Vagina (tissue), 2 donors: ENCODE data around the gene GRID2IP.
"Not testable (repeated sequence)": the region's sequence is repeated elsewhere in the genome, so short reads cannot be mapped to it uniquely, and the experiment has no call there.

ENCODE experiments used
- CTCF ChIP-seq, 3 experiments: fragments of 450-650 bp in 2 of 3; fragments of 200-600 bp in 1 of 3; sonication (generic) in 1 of 3; IDR thresholded peaks; one replicate each; pipeline ENCODE4 v1.5.1; 2017 to 2019; ENCODE audit warnings: antibody characterized with exemption in 3 of 3, mild to moderate bottlenecking in 2 of 3, moderate library complexity in 2 of 3
- POLR2A ChIP-seq, 2 donors: fragments of 450-650 bp; IDR thresholded peaks; one replicate each; pipeline ENCODE4 v1.6.1; 2017; ENCODE audit warnings: antibody characterized with exemption in 2 of 2, mild to moderate bottlenecking in 2 of 2, moderate library complexity in 2 of 2
- POLR2AphosphoS5 ChIP-seq, 2 donors: sonication (generic); formaldehyde crosslinking; IDR thresholded peaks; one replicate each; pipeline ENCODE4 v1.9.0; 2017; ENCODE audit warnings: antibody characterized with exemption in 2 of 2, mild to moderate bottlenecking in 2 of 2, low read depth in 1 of 2; ENCODE audit not compliant: insufficient read depth in 1 of 2

DNA sequence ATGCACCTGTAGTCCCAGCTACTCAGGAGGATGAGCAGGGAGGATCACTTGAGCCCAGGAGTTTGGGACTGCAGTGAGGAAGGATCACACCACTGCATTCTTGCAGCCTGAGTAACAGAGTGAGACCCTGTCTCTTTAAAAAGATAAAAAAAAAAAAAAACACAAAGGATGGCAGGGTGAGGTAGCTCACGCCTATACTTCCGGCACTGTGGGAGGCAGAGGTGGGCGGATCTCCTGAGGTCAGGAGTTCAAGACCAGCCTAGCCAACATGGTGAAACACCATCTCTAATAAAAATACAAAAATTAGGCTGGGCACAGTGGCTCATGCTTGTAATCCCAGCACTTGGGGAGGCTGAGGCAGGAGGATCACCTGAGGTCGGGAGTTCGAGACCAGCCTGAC lies 87.7 kb downstream of the GRID2IP start:
- not testable (repeated sequence) for TF ChIP-seq CTCF (IDR thresholded peaks at IDR 0.05); POLR2A (IDR thresholded peaks at IDR 0.05); POLR2AphosphoS5 (IDR thresholded peaks at IDR 0.05; ENCODE audit: insufficient read depth in 1 of 2, low read depth in 1 of 2)
